ENCODE measurements around the gene ALDH3A1. TPM values are rescaled to one million over a fixed set of nuclear protein-coding genes. Genes with fewer than 3 reads are reported as not detected.

The ALDH3A1 gene
- total and polyA plus RNA-seq, 2 experiments from 2014 or later = 0.17 to 0.21 TPM

DNA sequence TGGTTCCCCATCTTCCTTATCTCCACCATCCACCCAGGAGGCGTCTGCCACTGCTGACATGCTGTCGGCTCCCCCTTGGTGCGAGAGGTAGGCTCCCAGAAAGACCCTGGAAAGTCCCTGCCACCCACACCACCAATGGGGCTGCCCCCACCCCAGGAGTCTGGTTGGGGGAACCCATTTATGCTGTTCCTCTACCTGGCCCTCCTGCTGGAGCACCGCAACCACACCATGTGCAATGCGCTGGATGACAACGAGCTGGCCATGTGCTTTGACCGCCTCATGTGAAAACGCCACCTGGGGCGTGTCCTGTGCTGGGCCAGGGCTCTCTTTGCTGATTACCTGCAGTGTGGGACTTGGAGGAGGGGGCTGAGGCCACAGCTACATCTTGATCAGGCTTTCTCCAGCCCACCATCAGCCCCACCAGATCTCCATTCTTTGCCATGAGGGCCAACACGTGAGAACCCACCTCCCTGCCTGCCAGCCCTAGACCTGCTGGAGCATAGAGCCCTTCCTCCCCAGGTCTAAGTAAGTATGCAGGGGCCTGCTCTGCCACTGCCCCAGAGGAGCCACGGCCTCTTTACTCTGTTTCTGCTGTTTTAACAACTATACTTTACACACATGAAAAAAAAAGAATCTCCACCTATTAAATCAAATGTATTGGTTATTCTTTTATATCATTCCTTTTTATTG lies 7.9 kb upstream of the ALDH3A1 start (continued):
- TF ChIP-seq JUNB (IDR thresholded peaks at IDR 0.05; ENCODE audit: unreplicated experiment) (no peak), NANOG (IDR thresholded peaks at IDR 0.05; ENCODE audit: borderline replicate concordance) (no peak), ETS1 (IDR thresholded peaks at IDR 0.05) (no peak), REST (IDR thresholded peaks at IDR 0.05; ENCODE audit: unreplicated experiment) (no peak), POLR2AphosphoS5 (IDR thresholded peaks at IDR 0.05; ENCODE audit: low read depth) (no peak)

DNA sequence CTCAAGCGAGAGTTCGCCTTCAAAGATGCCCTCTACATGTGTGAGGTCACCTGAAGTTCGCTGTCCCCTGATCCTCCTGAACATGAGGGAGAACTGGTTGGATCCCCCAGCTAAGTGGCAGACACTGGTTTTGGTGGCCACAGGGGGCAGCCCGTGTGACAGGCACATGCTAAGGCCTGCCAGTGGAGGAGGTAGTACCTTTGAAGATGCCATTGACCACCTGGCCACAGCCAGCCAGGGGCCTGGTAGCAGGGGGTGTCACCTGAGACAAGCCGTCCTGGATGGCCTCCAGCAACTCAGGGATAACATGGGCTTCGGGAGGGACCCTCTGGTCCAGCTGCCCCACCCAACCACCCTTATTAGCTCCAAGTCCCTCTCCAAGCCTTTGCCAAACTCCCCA lies 7.3 kb upstream of the ALDH3A1 start:
- Mint-ChIP-seq H3K27ac (no peak overlapping the region), H3K9me3 (no peaks in the 10 kb centered on the region)

More for the DNA sequence above, 7.3 kb upstream of the ALDH3A1 start:
- no peaks in the 10 kb centered on the region for H3K27me3 ChIP-seq (ENCODE audit: insufficient read depth)
- Mint-ChIP-seq H3K4me3 (no peak overlapping the region), H3K27me3 (ENCODE audit: insufficient read depth, low read depth, poor library complexity) (peaks cover 9% of the 10 kb centered on the region), H3K4me1 (no peaks in the 10 kb centered on the region; the same call in 2 of the 3 replicates), H3K36me3 (ENCODE audit: low read depth) (no peaks in the 10 kb centered on the region)
- no peaks in the 10 kb centered on the region for H3K9me2 ChIP-seq (ENCODE audit: insufficient read depth)
- H2AFZ ChIP-seq = no peak overlapping the region
- TF ChIP-seq ZNF114 (CRISPR knock-in tag; IDR thresholded peaks at IDR 0.05) = no peak
- TF ChIP-seq, protein P1, sequence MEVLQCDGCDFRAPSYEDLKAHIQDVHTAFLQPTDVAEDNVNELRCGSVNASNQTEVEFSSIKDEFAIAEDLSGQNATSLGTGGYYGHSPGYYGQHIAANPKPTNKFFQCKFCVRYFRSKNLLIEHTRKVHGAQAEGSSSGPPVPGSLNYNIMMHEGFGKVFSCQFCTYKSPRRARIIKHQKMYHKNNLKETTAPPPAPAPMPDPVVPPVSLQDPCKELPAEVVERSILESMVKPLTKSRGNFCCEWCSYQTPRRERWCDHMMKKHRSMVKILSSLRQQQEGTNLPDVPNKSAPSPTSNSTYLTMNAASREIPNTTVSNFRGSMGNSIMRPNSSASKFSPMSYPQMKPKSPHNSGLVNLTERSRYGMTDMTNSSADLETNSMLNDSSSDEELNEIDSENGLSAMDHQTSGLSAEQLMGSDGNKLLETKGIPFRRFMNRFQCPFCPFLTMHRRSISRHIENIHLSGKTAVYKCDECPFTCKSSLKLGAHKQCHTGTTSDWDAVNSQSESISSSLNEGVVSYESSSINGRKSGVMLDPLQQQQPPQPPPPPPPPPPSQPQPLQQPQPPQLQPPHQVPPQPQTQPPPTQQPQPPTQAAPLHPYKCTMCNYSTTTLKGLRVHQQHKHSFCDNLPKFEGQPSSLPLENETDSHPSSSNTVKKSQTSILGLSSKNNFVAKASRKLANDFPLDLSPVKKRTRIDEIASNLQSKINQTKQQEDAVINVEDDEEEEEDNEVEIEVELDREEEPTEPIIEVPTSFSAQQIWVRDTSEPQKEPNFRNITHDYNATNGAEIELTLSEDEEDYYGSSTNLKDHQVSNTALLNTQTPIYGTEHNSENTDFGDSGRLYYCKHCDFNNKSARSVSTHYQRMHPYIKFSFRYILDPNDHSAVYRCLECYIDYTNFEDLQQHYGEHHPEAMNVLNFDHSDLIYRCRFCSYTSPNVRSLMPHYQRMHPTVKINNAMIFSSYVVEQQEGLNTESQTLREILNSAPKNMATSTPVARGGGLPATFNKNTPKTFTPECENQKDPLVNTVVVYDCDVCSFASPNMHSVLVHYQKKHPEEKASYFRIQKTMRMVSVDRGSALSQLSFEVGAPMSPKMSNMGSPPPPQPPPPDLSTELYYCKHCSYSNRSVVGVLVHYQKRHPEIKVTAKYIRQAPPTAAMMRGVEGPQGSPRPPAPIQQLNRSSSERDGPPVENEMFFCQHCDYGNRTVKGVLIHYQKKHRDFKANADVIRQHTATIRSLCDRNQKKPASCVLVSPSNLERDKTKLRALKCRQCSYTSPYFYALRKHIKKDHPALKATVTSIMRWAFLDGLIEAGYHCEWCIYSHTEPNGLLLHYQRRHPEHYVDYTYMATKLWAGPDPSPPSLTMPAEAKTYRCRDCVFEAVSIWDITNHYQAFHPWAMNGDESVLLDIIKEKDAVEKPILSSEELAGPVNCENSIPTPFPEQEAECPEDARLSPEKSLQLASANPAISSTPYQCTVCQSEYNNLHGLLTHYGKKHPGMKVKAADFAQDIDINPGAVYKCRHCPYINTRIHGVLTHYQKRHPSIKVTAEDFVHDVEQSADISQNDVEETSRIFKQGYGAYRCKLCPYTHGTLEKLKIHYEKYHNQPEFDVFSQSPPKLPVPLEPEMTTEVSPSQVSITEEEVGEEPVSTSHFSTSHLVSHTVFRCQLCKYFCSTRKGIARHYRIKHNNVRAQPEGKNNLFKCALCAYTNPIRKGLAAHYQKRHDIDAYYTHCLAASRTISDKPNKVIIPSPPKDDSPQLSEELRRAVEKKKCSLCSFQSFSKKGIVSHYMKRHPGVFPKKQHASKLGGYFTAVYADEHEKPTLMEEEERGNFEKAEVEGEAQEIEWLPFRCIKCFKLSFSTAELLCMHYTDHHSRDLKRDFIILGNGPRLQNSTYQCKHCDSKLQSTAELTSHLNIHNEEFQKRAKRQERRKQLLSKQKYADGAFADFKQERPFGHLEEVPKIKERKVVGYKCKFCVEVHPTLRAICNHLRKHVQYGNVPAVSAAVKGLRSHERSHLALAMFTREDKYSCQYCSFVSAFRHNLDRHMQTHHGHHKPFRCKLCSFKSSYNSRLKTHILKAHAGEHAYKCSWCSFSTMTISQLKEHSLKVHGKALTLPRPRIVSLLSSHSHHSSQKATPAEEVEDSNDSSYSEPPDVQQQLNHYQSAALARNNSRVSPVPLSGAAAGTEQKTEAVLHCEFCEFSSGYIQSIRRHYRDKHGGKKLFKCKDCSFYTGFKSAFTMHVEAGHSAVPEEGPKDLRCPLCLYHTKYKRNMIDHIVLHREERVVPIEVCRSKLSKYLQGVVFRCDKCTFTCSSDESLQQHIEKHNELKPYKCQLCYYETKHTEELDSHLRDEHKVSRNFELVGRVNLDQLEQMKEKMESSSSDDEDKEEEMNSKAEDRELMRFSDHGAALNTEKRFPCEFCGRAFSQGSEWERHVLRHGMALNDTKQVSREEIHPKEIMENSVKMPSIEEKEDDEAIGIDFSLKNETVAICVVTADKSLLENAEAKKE (CRISPR knock-in tag; IDR thresholded peaks at IDR 0.05) = no peak
- no peak overlapping the region for H3K4me3 ChIP-seq
- no peaks in the 10 kb centered on the region for H3K4me1 ChIP-seq (ENCODE audit: insufficient read depth)
- no peaks in the 10 kb centered on the region for H4K20me1 ChIP-seq (replicated peaks; ENCODE audit: insufficient read depth)
- ATAC-seq (no peak), DNase-seq (ENCODE audit: low spot score) (no peak)
- no peak overlapping the region for H3K4me2 ChIP-seq
- no peak overlapping the region for H3K27ac ChIP-seq (ENCODE audit: low read depth)
- no peaks in the 10 kb centered on the region for H3K36me3 ChIP-seq (ENCODE audit: insufficient read depth)
- no peaks in the 10 kb centered on the region for H3F3A ChIP-seq (replicated peaks; ENCODE audit: low read depth)
- H3K79me2 ChIP-seq (replicated peaks; ENCODE audit: insufficient read depth) = no peaks in the 10 kb centered on the region
